Hepatocyte (in vitro differentiated cells): Measurements from ENCODE around the gene TMEM182. TPM values are rescaled to one million over a fixed set of nuclear protein-coding genes. Genes with fewer than 3 reads are reported as not detected.

Experiments used
- DNase-seq: peaks from one replicate; pipeline ENCODE4 v3.0.0-alpha.2; 2016; ENCODE audit warnings: low spot score
- H2AFZ ChIP-seq: fragments of 200-600 bp; sonication (generic); 2 replicates; pipeline ENCODE4 v1.6.0; 2016; ENCODE audit warnings: antibody characterized with exemption, mild to moderate bottlenecking
- H3K27ac ChIP-seq: fragments of 200-600 bp; sonication (generic); 2 replicates; pipeline ENCODE4 v1.5.1; 2016; ENCODE audit warnings: mild to moderate bottlenecking
- H3K27me3 ChIP-seq: fragments of 200-600 bp; sonication (generic); 2 replicates; pipeline ENCODE4 v1.6.1; 2016
- H3K36me3 ChIP-seq: fragments of 200-600 bp; sonication (generic); replicated peaks from 2 replicates; pipeline ENCODE4 v1.5.1; 2016; ENCODE audit warnings: low read depth; ENCODE audit not compliant: insufficient read depth
- H3K4me1 ChIP-seq: fragments of 200-600 bp; sonication (generic); 2 replicates; pipeline ENCODE4 v1.5.1; 2016; ENCODE audit warnings: mild to moderate bottlenecking, moderate library complexity; ENCODE audit not compliant: insufficient read depth
- H3K4me2 ChIP-seq: fragments of 200-600 bp; sonication (generic); 2 replicates; pipeline ENCODE4 v1.6.0; 2016
- H3K4me3 ChIP-seq: fragments of 200-600 bp; sonication (generic); 2 replicates; pipeline ENCODE4 v1.5.1; 2016; ENCODE audit warnings: mild to moderate bottlenecking
- H3K79me2 ChIP-seq: fragments of 200-600 bp; sonication (generic); 2 replicates; pipeline ENCODE4 v1.6.0; 2017; ENCODE audit warnings: mild to moderate bottlenecking
- H3K9me2 ChIP-seq: fragments of 200-600 bp; sonication (generic); replicated peaks from 2 replicates; pipeline ENCODE4 v1.6.0; 2017; ENCODE audit warnings: mild to moderate bottlenecking; ENCODE audit not compliant: insufficient read depth
- H3K9me3 ChIP-seq: fragments of 200-600 bp; sonication (generic); 2 replicates; pipeline ENCODE4 v1.5.1; 2016; ENCODE audit warnings: low read depth, mild to moderate bottlenecking
- H4K20me1 ChIP-seq: fragments of 200-600 bp; sonication (generic); 2 replicates; pipeline ENCODE4 v1.6.0; 2016; ENCODE audit warnings: mild to moderate bottlenecking; ENCODE audit not compliant: insufficient read depth, poor library complexity, severe bottlenecking
- EZH2 ChIP-seq: fragments of 200-600 bp; sonication (generic); IDR thresholded peaks from 2 replicates; pipeline ENCODE4 v1.6.1; 2016; ENCODE audit warnings: antibody characterized with exemption, mild to moderate bottlenecking, borderline replicate concordance
- EZH2phosphoT487 ChIP-seq: fragments of 200-600 bp; sonication (generic); IDR thresholded peaks from one replicate; pipeline ENCODE4 v1.6.1; 2018; ENCODE audit warnings: antibody characterized with exemption, mild to moderate bottlenecking, low read depth, moderate library complexity; ENCODE audit not compliant: unreplicated experiment, severe bottlenecking
- WGBS: methylation state at CpG from one replicate; pipeline ENCODE4 v1.1.6; 2016; ENCODE audit warnings: low lambda C conversion rate; ENCODE audit errors: missing lambda C conversion rate; 5-methylcytosine and 5-hydroxymethylcytosine counted together
- polyA plus RNA-seq: library from polyadenylated mRNA; unstranded; fragments of >200 nt; fragmentation: Nextera tagmentation; extraction: Ambion mirVana; gene quantifications from 2 replicates; pipeline ENCODE4 v1.2.1, GENCODE V29; 2016
- total RNA-seq: library from RNA; depleted of rRNA; stranded (reverse); fragments of >200 nt; gene quantifications from 2 replicates; pipeline ENCODE4 v1.2.3, GENCODE V29; 2014
- TF ChIP-seq, protein P1 (sequence below): fragments of 200-600 bp; sonication (generic); IDR thresholded peaks from 2 replicates; pipeline ENCODE4 v1.5.1; 2016; ENCODE audit warnings: antibody characterized with exemption, mild to moderate bottlenecking; ENCODE audit not compliant: poor library complexity

TMEM182 gene
- total and polyA plus RNA-seq, 2 experiments from 2014 or later, result 3.3 to 5.1 TPM

DNA sequence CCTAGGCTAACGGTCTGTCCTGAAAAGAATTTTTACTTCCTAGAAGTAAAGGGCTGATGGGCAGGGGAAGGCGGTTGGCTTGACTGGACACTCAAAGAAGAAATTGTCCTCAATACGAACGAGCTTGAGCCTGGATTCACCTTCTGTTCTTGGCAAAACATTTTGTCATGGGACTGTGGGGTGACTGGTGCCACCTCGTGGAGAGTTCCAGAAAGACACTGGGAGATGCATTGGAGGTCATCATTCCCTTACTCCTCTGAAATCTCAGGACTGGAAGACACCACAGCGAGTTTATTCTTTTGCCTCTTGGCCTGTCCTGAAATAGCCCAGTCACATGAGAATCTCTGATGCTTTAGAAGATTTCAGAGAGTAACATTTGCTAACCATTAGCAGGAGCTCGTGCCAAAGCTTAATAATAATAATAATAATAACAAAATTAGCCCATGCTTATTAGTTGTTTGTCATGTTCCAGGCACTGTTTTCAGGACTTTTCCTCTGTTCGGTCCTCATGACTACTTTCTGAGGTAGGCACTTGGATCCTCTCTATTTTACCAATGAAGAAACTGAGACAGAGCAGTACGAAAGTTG lies 44.5 kb downstream of the TMEM182 start:
- H3K4me1 ChIP-seq, result no peaks in the 10 kb centered on the region
- TF ChIP-seq EZH2phosphoT487 (no peak), EZH2 (no peak)
- TF ChIP-seq, protein P1, sequence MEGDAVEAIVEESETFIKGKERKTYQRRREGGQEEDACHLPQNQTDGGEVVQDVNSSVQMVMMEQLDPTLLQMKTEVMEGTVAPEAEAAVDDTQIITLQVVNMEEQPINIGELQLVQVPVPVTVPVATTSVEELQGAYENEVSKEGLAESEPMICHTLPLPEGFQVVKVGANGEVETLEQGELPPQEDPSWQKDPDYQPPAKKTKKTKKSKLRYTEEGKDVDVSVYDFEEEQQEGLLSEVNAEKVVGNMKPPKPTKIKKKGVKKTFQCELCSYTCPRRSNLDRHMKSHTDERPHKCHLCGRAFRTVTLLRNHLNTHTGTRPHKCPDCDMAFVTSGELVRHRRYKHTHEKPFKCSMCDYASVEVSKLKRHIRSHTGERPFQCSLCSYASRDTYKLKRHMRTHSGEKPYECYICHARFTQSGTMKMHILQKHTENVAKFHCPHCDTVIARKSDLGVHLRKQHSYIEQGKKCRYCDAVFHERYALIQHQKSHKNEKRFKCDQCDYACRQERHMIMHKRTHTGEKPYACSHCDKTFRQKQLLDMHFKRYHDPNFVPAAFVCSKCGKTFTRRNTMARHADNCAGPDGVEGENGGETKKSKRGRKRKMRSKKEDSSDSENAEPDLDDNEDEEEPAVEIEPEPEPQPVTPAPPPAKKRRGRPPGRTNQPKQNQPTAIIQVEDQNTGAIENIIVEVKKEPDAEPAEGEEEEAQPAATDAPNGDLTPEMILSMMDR, result peak; percentile 85
- DNase-seq, result peak; percentile 80
- H4K20me1 ChIP-seq, result no peaks in the 10 kb centered on the region
- H3K27me3 ChIP-seq, result no peaks in the 10 kb centered on the region
- H3K79me2 ChIP-seq, result no peaks in the 10 kb centered on the region
- no peaks in the 10 kb centered on the region for H3K9me2 ChIP-seq
- no peaks in the 10 kb centered on the region for H3K36me3 ChIP-seq
- H3K27ac ChIP-seq, result no peak overlapping the region
- no peak overlapping the region for H3K4me3 ChIP-seq
- no peaks in the 10 kb centered on the region for H3K9me3 ChIP-seq
- peak overlapping the region; percentile 39 for H3K4me2 ChIP-seq
- WGBS, result 45% methylated on average over 9 of the region's 9 CpGs
- no peak overlapping the region for H2AFZ ChIP-seq

GRCh38 chr2:102809291-102810189 lies 47.7 kb downstream of the TMEM182 start:
- Histone ChIP-seq H3K27ac (no peak overlapping the region), H3K4me3 (no peak overlapping the region), H3K36me3 (no peaks in the 10 kb centered on the region), H3K79me2 (no peaks in the 10 kb centered on the region), H3K9me3 (no peaks in the 10 kb centered on the region), H3K27me3 (no peaks in the 10 kb centered on the region), H4K20me1 (no peaks in the 10 kb centered on the region), H3K9me2 (no peaks in the 10 kb centered on the region), H2AFZ (no peak overlapping the region), H3K4me2 (no peak overlapping the region), H3K4me1 (no peaks in the 10 kb centered on the region)
- 69% methylated on average over 9 of the region's 9 CpGs for WGBS
- peak; percentile 15 for DNase-seq
- TF ChIP-seq EZH2phosphoT487, result no peak
- no peak for TF ChIP-seq EZH2
- TF ChIP-seq, protein P1, result no peak

GRCh38 chr2:102815285-102815684 lies 53.5 kb downstream of the TMEM182 start:
- 90% methylated on average over 2 of the region's 2 CpGs for WGBS
- no peak overlapping the region for H3K4me2 ChIP-seq
- no peak overlapping the region for H2AFZ ChIP-seq

More at GRCh38 chr2:102815285-102815684, 53.5 kb downstream of the TMEM182 start:
- Histone ChIP-seq H4K20me1 (no peaks in the 10 kb centered on the region), H3K27ac (no peak overlapping the region), H3K27me3 (no peaks in the 10 kb centered on the region), H3K79me2 (no peaks in the 10 kb centered on the region), H3K36me3 (no peaks in the 10 kb centered on the region), H3K4me3 (no peak overlapping the region), H3K4me1 (no peaks in the 10 kb centered on the region), H3K9me2 (no peaks in the 10 kb centered on the region), H3K9me3 (no peaks in the 10 kb centered on the region)
- TF ChIP-seq, protein P1, result no peak
- no peak for TF ChIP-seq EZH2
- TF ChIP-seq EZH2phosphoT487, result no peak
- no peak for DNase-seq
